Occipital lobe (tissue), 2 donors: ENCODE measurements around the gene POLR2E. TPM values are rescaled to one million over a fixed set of nuclear protein-coding genes. Genes with fewer than 3 reads are reported as not detected.

Experiments used
- DNase-seq: peaks from one replicate; lab custom pipeline; 2025; lab: John Stamatoyannopoulos, UW
- total RNA-seq: library from RNA; depleted of rRNA; stranded (reverse); fragments of >200 nt; gene quantifications from one replicate; pipeline ENCODE4 v1.2.3, GENCODE V29; 2014

The POLR2E gene
- total RNA-seq, 1 donor from 2014 or later, result 31.8 TPM

GRCh38 chr19:1098177-1099051 is 3.2 kb upstream of the POLR2E start:
- DNase-seq, result no peak

GRCh38 chr19:1097810-1098176 is 2.6 kb upstream of the POLR2E start:
- no peak for DNase-seq

GRCh38 chr19:1094655-1094977 is 559 bp downstream of the POLR2E start:
- no peak for DNase-seq

DNA sequence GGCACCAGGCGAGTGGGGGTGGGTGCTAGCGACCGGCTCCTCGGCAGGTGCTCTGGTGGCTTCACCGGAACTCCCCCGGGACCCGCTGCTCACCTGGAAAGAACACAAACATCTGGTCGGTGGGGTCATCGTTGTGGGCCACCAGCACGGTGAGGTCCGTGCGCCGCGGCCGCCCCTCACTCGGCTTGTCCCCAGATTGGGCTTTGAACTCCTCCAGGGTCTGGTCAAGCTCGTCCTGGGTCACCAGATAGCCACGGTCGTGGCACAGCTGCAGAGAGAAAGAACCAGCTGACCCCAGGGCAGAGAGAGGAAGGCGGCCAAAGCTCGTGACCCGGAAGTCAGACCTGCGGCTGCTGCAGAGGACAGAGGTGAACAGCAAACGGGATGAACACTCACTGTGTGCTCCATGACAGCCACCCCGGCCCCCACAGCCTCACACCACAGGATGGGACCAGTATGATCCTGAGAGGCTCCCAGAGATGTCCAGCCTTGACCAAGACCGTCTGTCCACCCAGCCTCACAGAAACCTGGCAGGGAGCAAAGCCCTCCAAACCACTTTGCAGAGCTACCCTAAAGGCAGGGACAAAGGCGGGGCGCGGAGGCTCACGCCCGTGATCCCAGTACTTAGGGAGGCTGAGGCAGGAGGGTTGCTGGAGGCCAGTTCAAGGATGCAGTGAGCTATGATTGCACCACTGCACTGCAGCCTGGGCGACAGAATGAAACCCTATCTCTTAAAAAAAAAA is 1.2 kb downstream of the POLR2E start:
- DNase-seq, result no peak

DNA sequence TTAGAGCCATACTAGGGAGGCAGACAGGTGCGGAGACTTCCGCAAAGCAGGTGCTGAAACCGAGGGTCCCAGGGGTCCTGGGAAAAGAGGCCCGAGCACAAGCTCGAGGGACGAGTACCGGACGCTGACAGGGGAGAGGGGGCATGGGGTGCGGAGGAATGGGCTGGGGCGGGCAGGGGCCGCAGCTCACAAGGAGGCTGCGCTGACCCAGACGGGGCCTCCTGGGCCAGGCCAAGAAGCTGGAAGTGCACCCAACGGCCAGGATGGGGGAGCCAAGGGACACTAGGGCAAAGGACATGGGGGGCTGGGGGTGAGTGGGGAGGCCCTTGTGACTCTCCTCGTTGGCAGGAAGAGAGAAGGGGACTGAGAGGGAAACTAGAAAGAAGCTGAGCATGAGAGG is 1.8 kb downstream of the POLR2E start:
- DNase-seq, result no peak

DNA sequence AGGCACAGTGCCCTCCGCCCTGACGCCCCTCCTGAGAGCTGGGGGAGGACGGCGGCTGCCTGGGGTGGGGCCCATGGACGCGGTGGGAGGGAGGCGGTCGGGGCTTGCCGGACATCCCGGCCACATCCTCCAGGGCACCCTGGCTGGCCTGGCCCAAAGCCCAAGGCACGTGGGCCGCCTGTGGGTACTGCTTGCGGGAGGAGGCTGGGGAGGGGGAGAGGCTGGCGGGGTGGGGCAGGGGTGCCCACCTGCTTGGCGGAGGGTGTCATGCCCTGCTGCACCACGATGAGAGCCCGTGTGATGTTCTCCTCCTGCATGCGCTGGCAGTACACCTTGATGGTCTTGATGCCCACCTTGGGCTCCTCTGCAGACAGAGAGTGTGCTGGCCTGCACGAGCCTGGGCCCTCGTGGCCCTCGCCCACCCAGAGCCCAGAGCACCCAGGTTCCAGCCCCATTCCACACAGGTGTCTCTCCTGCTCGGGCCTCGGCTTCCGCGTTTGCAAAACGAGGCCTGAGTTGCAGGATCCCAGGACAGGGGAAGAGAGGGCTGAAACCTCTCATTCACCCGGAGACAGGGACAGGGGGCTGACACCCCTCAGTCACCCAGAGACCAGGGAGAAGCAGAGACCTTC is 3.5 kb downstream of the POLR2E start:
- no peak for DNase-seq

DNA sequence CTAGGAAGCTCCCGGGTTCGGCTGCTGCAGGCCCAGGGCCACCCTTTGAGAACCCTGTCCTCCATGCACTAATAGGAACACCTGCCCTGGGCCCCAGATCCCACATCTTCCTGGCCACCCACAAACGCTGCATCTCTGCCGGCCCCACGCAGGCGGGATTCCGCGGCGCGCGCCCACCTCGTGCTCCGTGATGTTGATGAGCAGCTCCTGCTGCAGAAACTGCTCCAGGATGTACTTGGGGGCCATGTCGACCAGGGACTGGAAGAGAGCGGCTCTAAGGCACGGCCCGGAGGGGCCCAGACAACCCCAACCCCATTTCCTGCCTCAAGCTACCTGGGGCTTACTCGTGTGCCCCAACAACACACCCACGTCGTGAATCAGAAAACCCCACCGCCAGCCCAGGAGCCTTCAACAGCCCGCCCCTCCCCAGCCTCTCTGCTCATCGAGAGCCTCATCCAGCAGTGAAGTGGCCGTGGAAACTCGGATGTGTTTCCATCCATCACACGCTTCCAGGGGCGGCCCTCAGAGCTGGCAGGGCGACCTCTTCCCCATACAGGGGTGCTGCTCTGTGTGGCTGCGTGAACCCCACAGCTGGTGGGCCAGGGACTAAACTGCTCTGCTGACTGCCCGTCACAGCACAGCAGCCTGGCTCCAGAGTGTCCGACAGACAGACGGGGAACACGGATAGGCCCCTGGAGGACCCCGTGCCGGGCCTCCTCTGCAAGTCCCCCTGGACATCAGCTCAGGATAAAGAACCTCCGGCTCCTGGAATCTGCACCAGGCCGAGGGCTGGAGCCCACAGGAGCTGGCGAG is 4.2 kb downstream of the POLR2E start:
- no peak for DNase-seq

- no peak for DNase-seq
These were observed 5.3 kb downstream of the POLR2E start for GRCh38 chr19:1089891-1090290.

DNA sequence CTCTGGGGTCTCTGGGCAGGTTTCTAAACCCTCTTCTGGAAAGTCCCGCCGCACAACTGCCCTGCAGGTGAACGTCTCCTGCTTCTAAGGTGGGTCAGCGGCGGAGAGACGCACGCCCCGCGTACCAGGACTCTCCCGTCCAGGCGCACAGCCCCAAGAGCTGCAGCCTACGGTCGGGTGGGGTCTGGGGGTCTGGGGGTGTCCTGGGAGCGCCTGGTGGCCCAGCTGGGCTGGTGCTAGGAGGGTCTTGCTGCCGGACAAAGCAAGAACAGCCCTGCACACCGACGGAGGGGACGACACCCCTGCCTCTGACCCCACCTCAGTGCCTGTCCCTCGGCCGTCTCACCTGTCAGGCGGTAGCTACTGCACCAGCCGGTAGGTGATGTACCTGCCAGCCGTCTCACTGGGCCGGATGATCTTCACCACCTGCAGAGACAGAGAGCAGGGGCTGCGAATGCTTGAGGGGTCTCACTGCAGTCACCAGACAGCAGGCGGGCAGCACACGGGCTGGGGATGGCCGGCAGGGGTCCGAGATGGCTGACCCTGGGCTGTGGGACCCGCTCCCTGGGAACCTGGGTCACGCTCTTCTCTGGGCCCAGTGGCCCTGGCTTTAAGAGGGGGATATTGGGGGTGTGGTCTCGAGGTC is 5.9 kb downstream of the POLR2E start:
- no peak for DNase-seq

GRCh38 chr19:1088416-1089010 is 6.7 kb downstream of the POLR2E start:
- no peak for DNase-seq

GRCh38 chr19:1087813-1088415 is 7.3 kb downstream of the POLR2E start:
- DNase-seq, result no peak

GRCh38 chr19:1086613-1087012 is 8.6 kb downstream of the POLR2E start:
- no peak for DNase-seq

DNA sequence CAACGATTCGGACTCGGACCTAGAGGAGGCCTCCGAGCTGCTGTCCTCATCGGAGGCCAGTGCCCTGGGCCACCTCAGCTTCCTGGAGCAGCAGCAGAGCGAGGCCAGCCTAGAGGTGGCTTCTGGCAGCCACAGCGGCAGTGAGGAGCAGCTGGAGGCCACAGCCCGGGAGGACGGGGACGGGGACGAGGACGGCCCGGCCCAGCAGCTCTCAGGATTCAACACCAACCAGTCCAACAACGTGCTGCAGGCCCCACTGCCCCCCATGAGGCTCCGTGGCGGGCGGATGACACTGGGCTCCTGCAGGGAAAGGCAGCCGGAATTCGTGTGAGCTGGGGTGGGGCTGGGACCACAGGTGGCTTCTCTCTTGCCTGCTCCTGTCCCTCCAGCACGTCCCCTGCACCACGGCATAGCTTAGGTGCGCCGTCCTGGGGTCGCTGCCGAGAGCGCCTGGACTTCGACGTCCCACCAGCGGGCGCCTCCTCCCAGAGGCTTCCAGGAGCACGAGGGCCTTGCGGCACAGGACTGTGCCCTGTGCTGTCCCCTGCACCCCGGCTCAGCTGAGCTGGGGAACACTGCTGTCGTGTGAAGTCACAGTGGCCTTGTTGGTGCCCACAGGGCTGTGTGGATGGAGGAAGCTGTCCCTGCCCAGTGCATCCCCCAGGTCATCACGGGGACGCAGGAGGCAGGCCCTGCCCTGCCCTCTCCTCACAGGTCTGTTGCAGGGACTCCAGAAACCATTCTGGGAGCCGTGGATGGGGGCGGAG is 9.3 kb downstream of the POLR2E start:
- no peak for DNase-seq

DNA sequence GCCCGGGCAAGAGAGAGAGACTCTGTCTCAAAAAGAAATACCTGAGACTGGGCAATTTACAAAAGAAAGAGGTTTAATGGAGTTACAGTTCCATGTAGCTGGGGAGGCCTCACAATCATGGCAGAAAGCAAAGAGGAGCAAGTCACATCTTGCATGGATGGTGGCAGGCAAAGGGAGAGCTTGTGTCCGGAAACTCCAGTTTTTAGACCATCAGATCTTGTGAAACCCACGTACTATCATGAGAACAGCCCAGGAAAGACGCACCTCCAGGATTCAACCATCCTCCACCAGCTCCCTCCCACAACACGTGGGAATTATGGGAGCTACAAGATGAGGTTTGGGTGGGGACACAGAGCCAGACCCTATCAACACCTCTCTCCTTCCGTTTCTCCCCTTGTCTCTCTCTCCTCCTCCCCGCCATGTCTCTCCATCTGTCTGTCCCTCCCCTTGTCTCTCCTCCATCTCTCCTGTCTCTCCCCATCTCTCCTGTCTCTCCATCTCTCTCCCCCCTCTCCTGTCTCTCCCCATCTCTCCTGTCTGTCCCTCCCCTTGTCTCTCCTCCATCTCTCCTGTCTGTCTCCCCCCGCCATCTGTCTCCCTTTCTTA is 10.0 kb downstream of the POLR2E start:
- DNase-seq, result no peak

GRCh38 chr19:1084024-1084868 is 10.9 kb downstream of the POLR2E start:
- DNase-seq, result no peak

DNA sequence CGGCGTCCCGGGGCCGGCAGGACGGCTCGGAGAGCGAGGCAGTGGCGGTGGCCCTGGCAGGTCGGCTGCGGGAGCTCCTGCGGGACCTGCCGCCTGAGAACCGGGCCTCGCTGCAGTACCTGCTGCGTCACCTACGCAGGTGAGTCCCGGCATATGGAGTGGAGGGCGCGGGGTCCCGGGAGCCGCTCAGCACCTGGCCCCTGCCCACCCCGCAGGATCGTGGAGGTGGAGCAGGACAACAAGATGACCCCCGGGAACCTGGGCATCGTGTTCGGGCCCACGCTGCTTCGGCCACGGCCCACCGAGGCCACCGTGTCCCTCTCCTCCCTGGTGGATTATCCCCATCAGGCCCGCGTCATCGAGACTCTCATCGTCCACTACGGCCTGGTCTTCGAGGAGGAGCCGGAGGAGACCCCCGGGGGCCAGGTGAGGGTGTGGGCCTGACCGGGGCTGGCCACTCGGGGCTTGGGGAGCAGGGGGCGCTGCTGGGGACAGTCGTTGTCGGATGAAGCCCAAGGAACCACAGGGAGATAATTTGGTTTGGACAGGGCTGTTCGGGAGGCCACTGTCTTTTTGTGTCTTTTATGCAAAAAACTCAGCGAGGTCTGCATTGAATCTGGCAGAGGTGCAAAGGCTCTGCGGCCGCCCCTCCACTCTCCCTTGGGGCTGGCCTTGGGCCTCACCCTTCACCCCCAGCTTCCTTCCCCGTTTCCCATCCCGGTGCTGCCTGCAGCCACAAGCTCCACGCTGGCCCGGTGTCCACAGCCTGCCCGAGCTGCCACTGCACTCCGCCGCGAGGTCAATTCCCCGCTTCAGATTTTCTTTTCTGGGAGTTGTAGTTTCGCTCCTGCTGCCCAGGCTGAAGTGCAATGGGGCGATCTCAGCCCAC is 12.0 kb downstream of the POLR2E start:
- no peak for DNase-seq
